K562 (cell line): ENCODE data around the gene MAGI2. TPM values are rescaled to one million over a fixed set of nuclear protein-coding genes. Genes with fewer than 3 reads are reported as not detected.

Source experiments
- ATAC-seq: fragments of 200-7000 bp; cut with Tn5 transposase; 3 replicates; pipeline ENCODE4 v1.9.1; 2020; ENCODE audit warnings: moderate library complexity
- BruUV-seq: library from RNA; stranded (reverse); fragments of 400-500 nt; replicated peaks from 2 replicates; lab custom pipeline; 2021; lab: Mats Ljungman, UMichigan
- CTCF ChIA-PET: fragments of 300-600 bp; formaldehyde crosslinking; extraction: SDS; loops from one replicate; lab custom pipeline; 2021; ENCODE audit warnings: low intra/inter-chr PET ratio; lab: Yijun Ruan, JAX
- POLR2A ChIA-PET: fragments of 300-600, 350-650 bp; sonication (Branson Sonifier 250); formaldehyde crosslinking; extraction: SDS; loops from one replicate; lab custom pipeline; 2021; ENCODE audit warnings: antibody characterized with exemption, inconsistent platforms; lab: Yijun Ruan, JAX
- DNase-seq, 4 experiments: peaks; one replicate each; pipeline versions ENCODE4 v3.0.0 to v3.0.0-alpha.2; 2011 to 2018; ENCODE audit warnings: low spot score in 3 of 4, mixed read lengths in 3 of 4; ENCODE audit errors: extremely low read depth in 1 of 4
- FAIRE-seq: peaks from 2 replicates; lab custom pipeline; 2011; peaks lifted over from hg19 to GRCh38; lab: Jason Lieb, UNC
- H2AFZ ChIP-seq: 2 replicates; pipeline ENCODE4 v1.6.0; 2011; ENCODE audit warnings: low read depth, low read length, control low read depth, inconsistent platforms
- H3K27ac ChIP-seq: fragments of 200-600 bp; 3 replicates; pipeline ENCODE4 v1.8.0; 2011; ENCODE audit warnings: low read depth, mild to moderate bottlenecking, control low read depth, inconsistent platforms, low read length, moderate library complexity, mixed read lengths; ENCODE audit errors: extremely low read depth
- H3K27me3 ChIP-seq, 2 experiments: fragments of 300-600 bp in 1 of 2; 2 replicates in 1 of 2; 3 replicates in 1 of 2; pipeline versions ENCODE4 v1.6.0 to v1.8.0; 2011; ENCODE audit warnings: inconsistent platforms in 2 of 2, low read length in 2 of 2, mild to moderate bottlenecking in 1 of 2, mixed read lengths in 1 of 2, moderate library complexity in 1 of 2; ENCODE audit not compliant: control insufficient read depth in 2 of 2, insufficient read depth in 2 of 2
- H3K36me3 ChIP-seq: fragments of 300-600 bp; 3 replicates; pipeline ENCODE4 v1.8.0; 2011; ENCODE audit warnings: mild to moderate bottlenecking, low read length, inconsistent platforms; ENCODE audit not compliant: control insufficient read depth, insufficient read depth
- H3K4me1 ChIP-seq, 2 experiments: fragments of 200-600 bp in 1 of 2; replicated peaks in 1 of 2; 2 replicates in 1 of 2; 3 replicates in 1 of 2; pipeline versions ENCODE4 v1.5.1 to v1.8.0; 2011; ENCODE audit warnings: inconsistent platforms in 2 of 2, low read length in 2 of 2, mild to moderate bottlenecking in 1 of 2, mixed read lengths in 1 of 2, moderate library complexity in 1 of 2; ENCODE audit not compliant: control insufficient read depth in 2 of 2, insufficient read depth in 2 of 2
- H3K4me2 ChIP-seq: 2 replicates; pipeline ENCODE4 v1.6.1; 2011; ENCODE audit warnings: low read length, control low read depth, inconsistent platforms, mixed read lengths; ENCODE audit not compliant: insufficient read depth
- H3K4me3 ChIP-seq: fragments of 200-600 bp; sonication (generic), shearing (Covaris generic); 2 replicates; pipeline ENCODE4 v1.5.1; 2016; ENCODE audit warnings: control low read depth, inconsistent platforms
- H3K79me2 ChIP-seq: fragments of 200-600 bp; 3 replicates; pipeline ENCODE4 v1.8.0; 2011; ENCODE audit warnings: low read length, inconsistent platforms; ENCODE audit not compliant: control insufficient read depth, insufficient read depth
- H3K9ac ChIP-seq, 2 experiments: 2 replicates each; pipeline versions ENCODE4 v1.6.0 to v1.6.1; 2011; ENCODE audit warnings: low read depth in 2 of 2, low read length in 2 of 2, control low read depth in 1 of 2, inconsistent platforms in 1 of 2, mild to moderate bottlenecking in 1 of 2, mixed read lengths in 1 of 2; ENCODE audit not compliant: insufficient read depth in 1 of 2
- H3K9me1 ChIP-seq: one replicate; pipeline ENCODE4 v1.6.0; 2011; ENCODE audit warnings: inconsistent platforms, mild to moderate bottlenecking, low read length, moderate library complexity; ENCODE audit not compliant: control insufficient read depth, insufficient read depth
- H3K9me3 ChIP-seq: replicated peaks from 2 replicates; pipeline ENCODE4 v1.5.1; 2011; ENCODE audit warnings: low read depth, low read length, inconsistent platforms; ENCODE audit not compliant: control insufficient read depth, insufficient read depth
- H4K20me1 ChIP-seq: replicated peaks from 2 replicates; pipeline ENCODE4 v1.6.1; 2011; ENCODE audit warnings: low read length, inconsistent platforms, mixed read lengths; ENCODE audit not compliant: control insufficient read depth, insufficient read depth
- ARNT ChIP-seq, 2 experiments: fragments of 450-650 bp; IDR thresholded peaks; 2 replicates each; pipeline ENCODE4 v1.6.1; 2016; ENCODE audit warnings: mild to moderate bottlenecking in 1 of 2
- EP400 ChIP-seq: fragments of 450-650 bp; IDR thresholded peaks from 2 replicates; pipeline ENCODE4 v1.6.1; 2017; ENCODE audit warnings: antibody characterized with exemption, mild to moderate bottlenecking, moderate library complexity
- HDAC8 ChIP-seq: fragments of 450-650 bp; IDR thresholded peaks from 2 replicates; pipeline ENCODE4 v1.6.1; 2016; ENCODE audit warnings: mild to moderate bottlenecking, missing genetic modification characterization, moderate library complexity, missing compliant biosample characterization
- IRF2 ChIP-seq: sonication (generic); formaldehyde crosslinking; IDR thresholded peaks from 2 replicates; pipeline ENCODE4 v1.8.1; 2022; ENCODE audit warnings: mild to moderate bottlenecking, missing genetic modification reagents
- MAZ ChIP-seq, 2 experiments: fragments of 450-650 bp in 1 of 2; sonication (generic) in 1 of 2; formaldehyde crosslinking; IDR thresholded peaks in 1 of 2; conservative IDR thresholded peaks in 1 of 2; 2 replicates each; pipeline versions ENCODE4 v1.4.0 to v1.5.0; 2020; ENCODE audit warnings: mild to moderate bottlenecking in 1 of 2, missing genetic modification reagents in 1 of 2
- PTRF ChIP-seq: fragments of 450-650 bp; IDR thresholded peaks from 2 replicates; pipeline ENCODE4 v1.6.1; 2016; ENCODE audit warnings: mild to moderate bottlenecking, missing genetic modification characterization, missing compliant biosample characterization
- TBL1XR1 ChIP-seq, 2 experiments: IDR thresholded peaks; 2 replicates each; pipeline ENCODE4 v1.6.1; 2012; ENCODE audit warnings: improper control_type of control experiment in 2 of 2, low read length in 2 of 2, mild to moderate bottlenecking in 1 of 2
- XRCC4 ChIP-seq: IDR thresholded peaks from one replicate; pipeline ENCODE4 v1.6.1; 2011; ENCODE audit not compliant: insufficient read depth, insufficient read length; ENCODE audit errors: extremely low read depth
- ZNF274 ChIP-seq: IDR thresholded peaks from 2 replicates; pipeline ENCODE4 v1.6.1; 2011; ENCODE audit warnings: low read depth, mild to moderate bottlenecking, low read length, moderate library complexity, borderline replicate concordance
- WGBS: fragments of 100-300 bp; shearing (Covaris generic); methylation state at CpG from one replicate; pipeline ENCODE4 v1.1.6; 2016; ENCODE audit warnings: low coverage, mixed read lengths; ENCODE audit not compliant: insufficient coverage; ENCODE audit errors: missing lambda C conversion rate; 5-methylcytosine and 5-hydroxymethylcytosine counted together
- in situ Hi-C: fragments of 300-500 bp; cut with MboI; formaldehyde crosslinking; loops from 4 replicates; pipeline ENCODE4 v1.15.0; 2018; ENCODE audit warnings: inconsistent platforms, mixed read lengths
- intact Hi-C: fragments of 100-400 bp; cut with micrococcal nuclease; formaldehyde crosslinking; loops from 2 replicates; pipeline ENCODE4 v1.14.2; 2022
- polyA plus RNA-seq, 8 experiments: library from polyadenylated mRNA; depleted of rRNA in 4 of 8; stranded (reverse) in 5 of 8; unstranded in 3 of 8; fragments of >200 nt; fragmentation: Nextera tagmentation in 2 of 8; fragmentation: Illumina TruSeq in 1 of 8; extraction: Ambion mirVana in 2 of 8; extraction: Trizol in 1 of 8; gene quantifications; 2 replicates each; pipeline versions ENCODE4 v1.2.1 to v1.2.3, GENCODE V29; 2011 to 2014; ENCODE audit warnings: inconsistent platforms in 1 of 8, missing spikeins in 1 of 8
- total RNA-seq, 7 experiments: library from RNA; depleted of rRNA in 6 of 7; stranded (reverse); fragments of >200 nt in 6 of 7; fragmentation: Illumina TruSeq in 2 of 7; extraction: Trizol in 2 of 7; gene quantifications; 2 replicates each; pipeline versions ENCODE4 v1.2.1 to v1.2.3, GENCODE V29; 2011 to 2021; ENCODE audit warnings: low replicate concordance in 1 of 7
- TF ChIP-seq, protein P1 (sequence below): fragments of 450-650 bp; IDR thresholded peaks from 2 replicates; pipeline ENCODE4 v1.6.1; 2016; ENCODE audit warnings: mild to moderate bottlenecking
- TF ChIP-seq, protein P2 (sequence below): fragments of 250-450 bp; sonication (Bioruptor Pico); IDR thresholded peaks from 2 replicates; pipeline ENCODE4 v1.5.1; 2021; ENCODE audit warnings: mild to moderate bottlenecking
- TF ChIP-seq, protein P3 (sequence below), 2 experiments: IDR thresholded peaks in 1 of 2; conservative IDR thresholded peaks in 1 of 2; 2 replicates each; pipeline ENCODE4 v1.6.1; 2016; ENCODE audit warnings: low read depth in 2 of 2, mild to moderate bottlenecking in 1 of 2, missing compliant biosample characterization in 1 of 2, missing genetic modification characterization in 1 of 2, moderate library complexity in 1 of 2

MAGI2 gene
- total and polyA plus RNA-seq, 9 of the 15 experiments (the other 6 are each of a cell fraction or from before 2014, with no cell fraction given), result 0.27 to 1.4 (median 0.70) TPM

DNA sequence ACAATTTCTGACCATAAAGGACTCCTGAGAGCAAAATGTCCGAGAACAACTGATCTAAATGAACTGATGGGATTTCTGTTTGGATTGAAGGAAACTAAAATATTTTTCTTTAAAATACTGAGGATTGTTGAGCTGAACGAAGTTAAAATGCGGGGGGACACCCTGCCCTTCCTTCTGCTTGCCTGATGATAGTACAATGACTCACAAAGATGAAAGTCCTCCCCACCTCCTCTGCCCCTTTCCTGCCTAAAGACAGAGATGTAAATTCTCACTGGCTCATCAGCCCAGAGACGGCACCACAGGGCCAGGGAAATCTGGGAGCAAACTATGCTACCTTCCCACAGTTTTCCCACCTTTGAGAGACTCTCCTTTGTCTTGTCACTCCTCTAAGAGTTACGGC, 1474.2 kb downstream of the MAGI2 start (continued):
- TF ChIP-seq, protein P1, sequence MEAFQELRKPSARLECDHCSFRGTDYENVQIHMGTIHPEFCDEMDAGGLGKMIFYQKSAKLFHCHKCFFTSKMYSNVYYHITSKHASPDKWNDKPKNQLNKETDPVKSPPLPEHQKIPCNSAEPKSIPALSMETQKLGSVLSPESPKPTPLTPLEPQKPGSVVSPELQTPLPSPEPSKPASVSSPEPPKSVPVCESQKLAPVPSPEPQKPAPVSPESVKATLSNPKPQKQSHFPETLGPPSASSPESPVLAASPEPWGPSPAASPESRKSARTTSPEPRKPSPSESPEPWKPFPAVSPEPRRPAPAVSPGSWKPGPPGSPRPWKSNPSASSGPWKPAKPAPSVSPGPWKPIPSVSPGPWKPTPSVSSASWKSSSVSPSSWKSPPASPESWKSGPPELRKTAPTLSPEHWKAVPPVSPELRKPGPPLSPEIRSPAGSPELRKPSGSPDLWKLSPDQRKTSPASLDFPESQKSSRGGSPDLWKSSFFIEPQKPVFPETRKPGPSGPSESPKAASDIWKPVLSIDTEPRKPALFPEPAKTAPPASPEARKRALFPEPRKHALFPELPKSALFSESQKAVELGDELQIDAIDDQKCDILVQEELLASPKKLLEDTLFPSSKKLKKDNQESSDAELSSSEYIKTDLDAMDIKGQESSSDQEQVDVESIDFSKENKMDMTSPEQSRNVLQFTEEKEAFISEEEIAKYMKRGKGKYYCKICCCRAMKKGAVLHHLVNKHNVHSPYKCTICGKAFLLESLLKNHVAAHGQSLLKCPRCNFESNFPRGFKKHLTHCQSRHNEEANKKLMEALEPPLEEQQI, result no peak
- no peak for TF ChIP-seq EP400

DNA sequence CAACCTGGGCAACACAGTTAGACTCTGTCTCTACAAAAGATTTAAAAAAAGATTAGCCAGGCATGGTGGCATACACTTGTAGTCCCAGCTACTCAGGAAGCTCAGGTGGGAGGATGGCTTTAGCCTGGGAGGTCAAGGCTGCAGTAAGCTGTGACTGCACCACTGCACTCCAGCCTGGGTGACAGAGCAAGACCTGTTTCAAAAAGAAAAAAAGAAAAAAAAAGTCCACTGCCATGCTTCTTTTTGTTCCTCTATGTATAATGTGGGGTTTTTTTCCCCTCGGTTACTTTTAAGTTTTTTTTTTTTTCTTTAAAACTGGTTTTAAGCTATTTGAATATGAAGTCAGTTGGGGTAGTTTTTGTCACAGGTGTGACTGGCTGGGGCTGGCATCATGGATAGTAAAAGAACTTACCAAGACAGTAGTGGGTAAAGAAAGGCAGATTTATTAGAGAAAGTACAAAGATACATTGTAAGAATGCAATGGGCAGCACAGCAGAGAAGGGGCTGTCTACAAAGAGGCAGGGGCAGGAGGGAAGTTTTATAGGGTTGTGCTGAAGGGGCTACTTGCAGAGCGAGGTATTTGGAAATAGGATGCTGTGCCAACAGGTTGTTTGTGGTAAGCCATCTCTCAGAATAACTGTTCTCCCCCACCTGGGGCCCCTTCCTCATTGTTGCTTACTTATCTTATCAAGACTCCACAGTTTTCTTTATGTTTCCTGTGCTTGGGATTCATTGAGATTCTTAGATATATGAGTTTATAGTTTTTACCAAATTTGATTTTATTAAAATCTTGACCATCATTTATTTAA, 1477.6 kb downstream of the MAGI2 start:
- ChIA-PET POLR2A (no interaction called here), CTCF (no interaction called here)
- Histone ChIP-seq H3K4me3 (no peak overlapping the region), H3K4me1 (peaks cover 0 to 8% of the 10 kb centered on the region in 2 experiments; a peak in 3 of 5 replicates), H3K9me1 (no peaks in the 10 kb centered on the region), H3K9me3 (no peaks in the 10 kb centered on the region), H3K27ac (no peak overlapping the region), H3K9ac (no peak overlapping the region), H3K27me3 (no peaks in the 10 kb centered on the region), H2AFZ (no peak overlapping the region), H3K79me2 (no peaks in the 10 kb centered on the region), H4K20me1 (no peaks in the 10 kb centered on the region), H3K4me2 (no peak overlapping the region), H3K36me3 (no peaks in the 10 kb centered on the region)
- ATAC-seq (no peak), FAIRE-seq (no peak), DNase-seq (no peak)
- BruUV-seq, result no TSS peak
- intact Hi-C loops, result no loop called here
- in situ Hi-C loops, result no loop called here
- WGBS, result 25% methylated on average over 2 of the region's 2 CpGs
- TF ChIP-seq, protein P2, sequence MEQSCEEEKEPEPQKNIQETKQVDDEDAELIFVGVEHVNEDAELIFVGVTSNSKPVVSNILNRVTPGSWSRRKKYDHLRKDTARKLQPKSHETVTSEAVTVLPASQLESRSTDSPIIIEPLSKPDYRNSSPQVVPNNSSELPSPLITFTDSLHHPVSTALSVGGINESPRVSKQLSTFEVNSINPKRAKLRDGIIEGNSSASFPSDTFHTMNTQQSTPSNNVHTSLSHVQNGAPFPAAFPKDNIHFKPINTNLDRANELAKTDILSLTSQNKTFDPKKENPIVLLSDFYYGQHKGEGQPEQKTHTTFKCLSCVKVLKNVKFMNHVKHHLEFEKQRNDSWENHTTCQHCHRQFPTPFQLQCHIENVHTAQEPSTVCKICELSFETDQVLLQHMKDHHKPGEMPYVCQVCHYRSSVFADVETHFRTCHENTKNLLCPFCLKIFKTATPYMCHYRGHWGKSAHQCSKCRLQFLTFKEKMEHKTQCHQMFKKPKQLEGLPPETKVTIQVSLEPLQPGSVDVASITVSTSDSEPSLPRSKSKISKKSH, result no peak
- TF ChIP-seq PTRF (tag) (no peak), MAZ (CRISPR knock-in tag; conservative IDR thresholded peaks at IDR 0.05 in 1 of 2, IDR thresholded peaks at IDR 0.05 in 1 of 2) (no peak), HDAC8 (tag) (no peak), IRF2 (CRISPR knock-in tag) (no peak), ZNF274 (no peak), TBL1XR1 (IDR thresholded peaks at IDR 0.05; ENCODE audit: low read length in 2 of 2) (no peak), XRCC4 (no peak), ARNT (IDR thresholded peaks at IDR 0.05) (no peak)
- TF ChIP-seq, protein P3, sequence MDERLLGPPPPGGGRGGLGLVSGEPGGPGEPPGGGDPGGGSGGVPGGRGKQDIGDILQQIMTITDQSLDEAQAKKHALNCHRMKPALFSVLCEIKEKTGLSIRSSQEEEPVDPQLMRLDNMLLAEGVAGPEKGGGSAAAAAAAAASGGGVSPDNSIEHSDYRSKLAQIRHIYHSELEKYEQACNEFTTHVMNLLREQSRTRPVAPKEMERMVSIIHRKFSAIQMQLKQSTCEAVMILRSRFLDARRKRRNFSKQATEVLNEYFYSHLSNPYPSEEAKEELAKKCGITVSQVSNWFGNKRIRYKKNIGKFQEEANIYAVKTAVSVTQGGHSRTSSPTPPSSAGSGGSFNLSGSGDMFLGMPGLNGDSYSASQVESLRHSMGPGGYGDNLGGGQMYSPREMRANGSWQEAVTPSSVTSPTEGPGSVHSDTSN (CRISPR knock-in tag; IDR thresholded peaks at IDR 0.05; ENCODE audit: low read depth), result no peak
- TF ChIP-seq, protein P3 (tag; conservative IDR thresholded peaks at IDR 0.05; ENCODE audit: low read depth), result no peak
